MM.1S (cell line): Measurements from ENCODE around the gene USF1.

Source experiments
- DNase-seq: peaks from one replicate; pipeline ENCODE4 v3.0.0-alpha.2; 2015
- H2AFZ ChIP-seq: fragments of 300-600 bp; sonication (generic); 2 replicates; pipeline ENCODE4 v1.6.0; 2016; ENCODE audit warnings: antibody characterized with exemption, low read length
- H3F3A ChIP-seq: fragments of 300-600 bp; sonication (generic); 2 replicates; pipeline ENCODE4 v1.6.1; 2016; ENCODE audit warnings: mild to moderate bottlenecking, antibody characterized with exemption, low read length, moderate library complexity, mixed read lengths; ENCODE audit not compliant: insufficient read depth
- H3K27ac ChIP-seq: fragments of 300-600 bp; sonication (generic); 2 replicates; pipeline ENCODE4 v1.5.1; 2016; ENCODE audit warnings: mild to moderate bottlenecking, low read length
- H3K27me3 ChIP-seq: fragments of 300-600 bp; sonication (generic); replicated peaks from 2 replicates; pipeline ENCODE4 v1.6.0; 2016; ENCODE audit warnings: low read length; ENCODE audit not compliant: insufficient read depth
- H3K36me3 ChIP-seq: fragments of 300-600 bp; sonication (generic); replicated peaks from 2 replicates; pipeline ENCODE4 v1.6.1; 2016; ENCODE audit warnings: mild to moderate bottlenecking, low read length, mixed read lengths; ENCODE audit not compliant: insufficient read depth
- H3K4me1 ChIP-seq: fragments of 300-600 bp; sonication (generic); 2 replicates; pipeline ENCODE4 v1.6.1; 2016; ENCODE audit warnings: low read length, mixed read lengths
- H3K4me2 ChIP-seq: fragments of 300-600 bp; sonication (generic); 2 replicates; pipeline ENCODE4 v1.6.0; 2016; ENCODE audit warnings: low read depth, low read length
- H3K4me3 ChIP-seq: fragments of 300-600 bp; sonication (generic); 2 replicates; pipeline ENCODE4 v1.5.1; 2016; ENCODE audit warnings: low read length, mixed read lengths
- H3K79me2 ChIP-seq: fragments of 300-600 bp; sonication (generic); 2 replicates; pipeline ENCODE4 v1.6.1; 2016; ENCODE audit warnings: mixed run types, low read length, mixed read lengths
- H3K9ac ChIP-seq: fragments of 300-600 bp; sonication (generic); 2 replicates; pipeline ENCODE4 v1.6.1; 2016; ENCODE audit warnings: low read length, mixed read lengths
- H3K9me2 ChIP-seq: fragments of 300-600 bp; sonication (generic); replicated peaks from 2 replicates; pipeline ENCODE4 v1.6.1; 2016; ENCODE audit warnings: mild to moderate bottlenecking, low read length, mixed read lengths; ENCODE audit not compliant: insufficient read depth
- H3K9me3 ChIP-seq: fragments of 300-600 bp; sonication (generic); replicated peaks from 2 replicates; pipeline ENCODE4 v1.6.1; 2016; ENCODE audit warnings: mild to moderate bottlenecking, low read length, mixed read lengths; ENCODE audit not compliant: insufficient read depth
- H4K20me1 ChIP-seq: fragments of 300-600 bp; sonication (generic); 2 replicates; pipeline ENCODE4 v1.6.1; 2016; ENCODE audit warnings: mild to moderate bottlenecking, low read length, moderate library complexity, mixed read lengths; ENCODE audit not compliant: insufficient read depth
- CTCF ChIP-seq: fragments of 300-600 bp; sonication (generic); IDR thresholded peaks from 2 replicates; pipeline ENCODE4 v1.5.1; 2016; ENCODE audit warnings: antibody characterized with exemption, low read length, mixed read lengths
- EZH2 ChIP-seq: fragments of 300-600 bp; sonication (generic); optimal IDR thresholded peaks from 2 replicates; pipeline ENCODE3; 2017; ENCODE audit warnings: low read depth, mild to moderate bottlenecking, antibody characterized with exemption, low read length, mixed read lengths
- EZH2phosphoT487 ChIP-seq: fragments of 300-600 bp; sonication (generic); IDR thresholded peaks from 2 replicates; pipeline ENCODE4 v1.6.1; 2018; ENCODE audit warnings: antibody characterized with exemption, low read length

Gene USF1

GRCh38 chr1:161090617-161091016, 44.8 kb upstream of the USF1 start:
- H3K9me2 ChIP-seq, result no peaks in the 10 kb centered on the region
- no peaks in the 10 kb centered on the region for H4K20me1 ChIP-seq
- H3K36me3 ChIP-seq, result no peaks in the 10 kb centered on the region
- no peaks in the 10 kb centered on the region for H3K4me1 ChIP-seq
- TF ChIP-seq EZH2phosphoT487 (no peak), CTCF (no peak), EZH2 (no peak)
- no peaks in the 10 kb centered on the region for H3K79me2 ChIP-seq
- no peaks in the 10 kb centered on the region for H3K27me3 ChIP-seq
- no peak overlapping the region for H3K9ac ChIP-seq
- H3K4me3 ChIP-seq, result no peak overlapping the region
- H3F3A ChIP-seq, result no peaks in the 10 kb centered on the region
- no peak overlapping the region for H2AFZ ChIP-seq
- no peak for DNase-seq
- H3K4me2 ChIP-seq, result no peak overlapping the region
- no peaks in the 10 kb centered on the region for H3K9me3 ChIP-seq
- H3K27ac ChIP-seq, result no peak overlapping the region

GRCh38 chr1:161089938-161090337, 44.2 kb upstream of the USF1 start:
- no peak overlapping the region for H2AFZ ChIP-seq

GRCh38 chr1:161089251-161089924, 43.6 kb upstream of the USF1 start, which contains the start of gene NECTIN4:
Gene NECTIN4, minus strand, starts transcription at chr1:161089558. Its CDS starts 262 bp downstream, at chr1:161089296.
- H3K27me3 ChIP-seq, result no peaks in the 10 kb centered on the region
- no peaks in the 10 kb centered on the region for H3K4me1 ChIP-seq
- no peaks in the 10 kb centered on the region for H3K9me3 ChIP-seq
- no peak within 1 kb of the TSS for H3K4me2 ChIP-seq
- DNase-seq, result no peak
- TF ChIP-seq EZH2 (no peak), CTCF (no peak), EZH2phosphoT487 (no peak)
- no peaks in the 10 kb centered on the region for H3K9me2 ChIP-seq
- H3K9ac ChIP-seq, result no peak within 1 kb of the TSS
- no peaks in the 10 kb centered on the region for H3K36me3 ChIP-seq
- H3F3A ChIP-seq, result no peaks in the 10 kb centered on the region
- no peak within 1 kb of the TSS for H2AFZ ChIP-seq
- no peaks in the 10 kb centered on the region for H4K20me1 ChIP-seq
- H3K4me3 ChIP-seq, result no peak within 1 kb of the TSS
- no peaks in the 10 kb centered on the region for H3K79me2 ChIP-seq
- H3K27ac ChIP-seq, result no peak within 1 kb of the TSS

More at GRCh38 chr1:161089938-161090337, 44.2 kb upstream of the USF1 start:
- Histone ChIP-seq H3K4me2 (no peak overlapping the region), H3K27ac (no peak overlapping the region), H3K36me3 (no peaks in the 10 kb centered on the region), H4K20me1 (no peaks in the 10 kb centered on the region), H3K27me3 (no peaks in the 10 kb centered on the region), H3K9ac (no peak overlapping the region), H3K4me1 (no peaks in the 10 kb centered on the region), H3K9me3 (no peaks in the 10 kb centered on the region), H3K9me2 (no peaks in the 10 kb centered on the region), H3K4me3 (no peak overlapping the region), H3F3A (no peaks in the 10 kb centered on the region), H3K79me2 (no peaks in the 10 kb centered on the region)
- TF ChIP-seq CTCF (no peak), EZH2phosphoT487 (no peak), EZH2 (no peak)
- DNase-seq, result no peak
